Ectodermal cell (in vitro differentiated cells): Measurements from ENCODE around the gene SNRPD2.
A peak's percentile ranks its signal among the peaks of the same experiment; 100 is the strongest.

Source experiments
- H3K27ac ChIP-seq: 2 replicates; pipeline ENCODE4 v1.7.0; 2013; ENCODE audit warnings: mild to moderate bottlenecking, low read depth, low read length; ENCODE audit not compliant: insufficient read depth, poor library complexity, severe bottlenecking
- H3K27me3 ChIP-seq: 2 replicates; pipeline ENCODE4 v1.7.0; 2013; ENCODE audit warnings: mild to moderate bottlenecking, low read length; ENCODE audit not compliant: insufficient read depth, control insufficient read depth, poor library complexity, severe bottlenecking
- H3K36me3 ChIP-seq: one replicate; pipeline ENCODE4 v1.7.0; 2013; ENCODE audit warnings: low read length; ENCODE audit not compliant: control insufficient read depth, insufficient read depth
- H3K4me1 ChIP-seq: one replicate; pipeline ENCODE4 v1.7.0; 2013; ENCODE audit warnings: low read length; ENCODE audit not compliant: control insufficient read depth, insufficient read depth
- H3K4me3 ChIP-seq: 2 replicates; pipeline ENCODE4 v1.7.0; 2013; ENCODE audit warnings: low read depth, low read length, control low read depth; ENCODE audit not compliant: insufficient read depth
- H3K9me3 ChIP-seq: 2 replicates; pipeline ENCODE4 v1.7.0; 2013; ENCODE audit warnings: mild to moderate bottlenecking, low read length, moderate library complexity; ENCODE audit not compliant: control insufficient read depth
- WGBS, 2 experiments: methylation state at CpG; one replicate each; pipeline ENCODE4 v1.1.7; 2013; ENCODE audit warnings: missing lambda C conversion rate in 2 of 2; 5-methylcytosine and 5-hydroxymethylcytosine counted together

The SNRPD2 gene

DNA sequence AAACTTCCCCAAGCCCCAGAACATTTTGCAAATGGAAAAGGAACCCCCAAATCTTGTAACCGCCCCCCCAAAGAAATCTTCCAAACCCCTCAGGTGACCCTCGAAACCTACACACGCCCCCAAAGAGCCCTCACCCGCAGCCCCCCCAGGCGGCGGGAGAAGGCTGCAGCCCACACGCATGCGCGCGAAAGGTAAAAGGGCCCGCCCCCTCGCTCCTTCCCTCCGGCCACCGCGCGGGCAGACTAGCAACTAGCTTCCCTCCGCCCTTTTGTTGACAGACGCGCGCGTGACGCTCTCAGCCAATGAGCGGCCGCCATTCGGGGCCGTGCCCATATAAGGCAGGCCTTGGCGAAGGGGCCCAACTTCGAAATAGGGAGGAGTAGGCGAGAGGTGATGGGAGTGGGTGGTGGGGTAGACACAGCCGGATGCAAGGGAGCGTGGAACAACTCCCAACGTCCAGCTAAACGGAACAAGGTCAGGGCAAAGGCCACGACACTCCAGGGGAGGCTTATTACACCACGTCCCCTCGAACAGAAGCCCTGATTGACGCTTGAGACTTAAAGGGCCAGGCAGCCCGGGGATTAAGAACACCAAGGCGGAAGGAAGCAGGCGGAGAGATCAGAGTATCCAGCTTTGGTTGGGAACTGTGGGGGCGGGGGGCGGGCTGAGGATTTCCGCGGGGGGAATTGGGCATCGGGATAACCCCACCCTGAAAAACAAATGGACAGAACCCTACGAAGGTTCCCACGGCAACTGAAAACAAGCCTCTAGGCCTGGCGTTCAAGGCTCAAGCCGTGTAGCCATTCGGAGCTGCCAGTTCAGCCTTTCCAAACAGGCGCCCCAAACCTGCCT is 25.6 kb upstream of the SNRPD2 start:
- Histone ChIP-seq H3K27ac (peak overlapping the region; percentile 82), H3K4me3 (peak overlapping the region; percentile 70), H3K36me3 (no peaks in the 10 kb centered on the region), H3K4me1 (no peaks in the 10 kb centered on the region), H3K27me3 (no peaks in the 10 kb centered on the region), H3K9me3 (no peaks in the 10 kb centered on the region)
- WGBS, 2 experiments, result 1% methylated on average over 51 of the region's 51 CpGs

DNA sequence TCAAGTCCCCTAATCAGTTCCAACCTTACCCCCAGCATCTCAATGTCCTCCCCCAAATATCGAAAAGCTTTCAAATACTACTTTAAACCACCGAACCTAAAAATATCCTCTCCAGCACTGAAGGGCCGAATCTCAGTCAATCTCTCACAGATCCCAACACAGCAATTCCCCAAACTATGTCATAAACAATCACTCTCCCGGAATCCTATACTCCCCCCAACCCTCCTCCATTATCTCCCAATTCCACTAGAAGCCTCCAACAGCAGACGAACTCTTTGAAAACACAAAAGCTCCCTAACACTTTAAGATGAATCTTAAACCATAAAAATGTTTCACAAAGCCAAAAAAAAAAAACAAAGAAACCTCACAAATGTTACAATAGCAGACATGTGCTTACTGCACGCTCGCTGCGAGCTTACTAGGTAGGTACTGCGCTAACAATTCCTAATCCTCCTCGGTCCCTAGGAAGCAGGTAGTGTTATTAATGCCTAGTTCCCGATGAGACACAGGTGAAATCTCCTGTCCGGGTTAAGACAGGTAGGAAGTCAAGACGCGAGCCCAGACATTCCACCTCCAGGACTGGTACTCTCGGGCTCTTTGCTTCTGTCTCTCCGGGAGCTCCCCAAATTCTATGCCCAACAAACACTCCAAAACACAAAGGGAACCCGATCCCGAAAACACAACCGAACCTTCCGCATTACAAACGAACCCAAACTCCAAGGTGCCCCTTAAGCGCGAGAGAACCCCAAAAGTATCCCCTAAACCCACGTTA is 24.8 kb upstream of the SNRPD2 start:
- Histone ChIP-seq H3K27me3 (no peaks in the 10 kb centered on the region), H3K9me3 (no peaks in the 10 kb centered on the region), H3K4me1 (no peaks in the 10 kb centered on the region), H3K36me3 (no peaks in the 10 kb centered on the region), H3K27ac (no peak overlapping the region), H3K4me3 (peak overlapping the region; percentile 70)
- 5% methylated on average over 24 of the region's 24 CpGs for whole genome bisulfite sequencing, 2 experiments

GRCh38 chr19:45715139-45715538 is 23.4 kb upstream of the SNRPD2 start:
- no peak overlapping the region for H3K4me3 ChIP-seq
- no peak overlapping the region for H3K27ac ChIP-seq
- no peaks in the 10 kb centered on the region for H3K4me1 ChIP-seq
- no peaks in the 10 kb centered on the region for H3K36me3 ChIP-seq
- no peaks in the 10 kb centered on the region for H3K9me3 ChIP-seq
- H3K27me3 ChIP-seq, result no peaks in the 10 kb centered on the region
- WGBS, 2 experiments, result 93% methylated on average over 3 of the region's 3 CpGs

DNA sequence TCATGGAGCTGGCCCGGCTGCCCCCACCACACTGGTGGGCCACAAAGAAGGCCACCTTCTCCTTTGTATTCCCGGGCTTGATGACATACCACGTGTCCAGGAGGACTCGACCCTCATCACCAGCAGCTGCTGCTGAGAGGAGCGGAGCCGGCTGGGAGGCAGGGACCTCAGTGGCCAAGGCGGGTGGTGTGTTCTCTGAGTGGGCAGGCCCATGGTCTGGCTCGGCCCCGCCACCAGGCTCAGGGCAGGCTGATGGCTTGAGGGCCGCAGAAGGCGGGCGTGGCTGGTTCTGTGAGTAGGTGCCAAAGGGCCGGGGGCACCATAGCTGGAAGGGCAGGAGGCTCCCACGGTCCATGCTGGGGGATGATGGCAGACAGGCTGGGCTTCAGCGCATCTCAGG is 21.4 kb upstream of the SNRPD2 start:
- no peak overlapping the region for H3K27ac ChIP-seq
- 96% methylated on average over 15 of the region's 15 CpGs for WGBS, 2 experiments
- H3K9me3 ChIP-seq, result no peaks in the 10 kb centered on the region
- no peaks in the 10 kb centered on the region for H3K4me1 ChIP-seq
- peaks cover 4% of the 10 kb centered on the region for H3K36me3 ChIP-seq
- H3K27me3 ChIP-seq, result no peaks in the 10 kb centered on the region
- no peak overlapping the region for H3K4me3 ChIP-seq

DNA sequence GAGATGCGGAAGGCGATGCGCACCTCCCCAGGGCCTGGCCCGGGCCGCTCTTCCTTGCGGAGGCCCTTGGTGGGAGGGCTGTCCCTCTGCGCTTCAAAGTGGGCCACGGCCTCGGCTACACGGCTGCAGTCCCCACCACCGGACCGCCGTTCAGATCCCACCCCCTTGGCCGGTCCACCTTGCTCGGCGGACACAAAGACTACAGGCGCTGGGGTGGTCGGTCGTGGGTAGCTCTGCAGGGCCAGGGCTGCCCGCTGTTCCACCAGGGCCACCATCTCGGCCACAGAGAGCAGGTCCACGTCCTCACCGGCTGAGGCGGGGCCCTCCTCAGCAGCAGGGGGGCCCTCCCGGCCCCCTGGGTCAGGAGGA is 20.9 kb upstream of the SNRPD2 start:
- Histone ChIP-seq H3K36me3 (peaks cover 4% of the 10 kb centered on the region), H3K4me1 (no peaks in the 10 kb centered on the region), H3K27me3 (no peaks in the 10 kb centered on the region), H3K9me3 (no peaks in the 10 kb centered on the region), H3K4me3 (no peak overlapping the region), H3K27ac (no peak overlapping the region)
- 96 to 97% methylated on average over 25 of the region's 25 CpGs for WGBS, 2 experiments

GRCh38 chr19:45711851-45712698 is 20.3 kb upstream of the SNRPD2 start:
- Histone ChIP-seq H3K9me3 (no peaks in the 10 kb centered on the region), H3K27me3 (no peaks in the 10 kb centered on the region), H3K4me3 (no peak overlapping the region), H3K36me3 (peaks cover 4% of the 10 kb centered on the region), H3K4me1 (no peaks in the 10 kb centered on the region), H3K27ac (no peak overlapping the region)
- WGBS, 2 experiments, result 95% methylated on average over 76 of the region's 76 CpGs

GRCh38 chr19:45710356-45711130 is 18.8 kb upstream of the SNRPD2 start:
- Histone ChIP-seq H3K9me3 (no peaks in the 10 kb centered on the region), H3K27me3 (no peaks in the 10 kb centered on the region), H3K27ac (no peak overlapping the region), H3K4me3 (no peak overlapping the region), H3K4me1 (no peaks in the 10 kb centered on the region), H3K36me3 (peaks cover 4% of the 10 kb centered on the region)
- 88 to 95% methylated on average over 8 to 10 of the region's 10 CpGs for WGBS, 2 experiments

- no peak overlapping the region for H3K4me3 ChIP-seq
- 82 to 87% methylated on average over 12 of the region's 12 CpGs for WGBS, 2 experiments
- H3K27ac ChIP-seq, result no peak overlapping the region
These were observed 14.1 kb upstream of the SNRPD2 start for GRCh38 chr19:45705710-45706415.

GRCh38 chr19:45705115-45705514 is 13.4 kb upstream of the SNRPD2 start:
- Histone ChIP-seq H3K27me3 (no peaks in the 10 kb centered on the region), H3K4me1 (no peaks in the 10 kb centered on the region), H3K9me3 (no peaks in the 10 kb centered on the region), H3K4me3 (no peak overlapping the region), H3K36me3 (peaks cover 15% of the 10 kb centered on the region), H3K27ac (peak overlapping the region; percentile 16)
- 86% methylated on average over 9 of the region's 9 CpGs for WGBS, 2 experiments

More at GRCh38 chr19:45705710-45706415, 14.1 kb upstream of the SNRPD2 start:
- Histone ChIP-seq H3K9me3 (no peaks in the 10 kb centered on the region), H3K4me1 (no peaks in the 10 kb centered on the region), H3K36me3 (peaks cover 15% of the 10 kb centered on the region), H3K27me3 (no peaks in the 10 kb centered on the region)
